Karpas-422 (cell line): Measurements from ENCODE around the gene SPRYD3. TPM values are rescaled to one million over a fixed set of nuclear protein-coding genes. Genes with fewer than 3 reads are reported as not detected.

Source experiments
- DNase-seq: peaks from one replicate; pipeline ENCODE4 v3.0.0-alpha.2; 2015
- H2AFZ ChIP-seq: fragments of 200-600 bp; sonication (generic); 2 replicates; pipeline ENCODE4 v1.6.1; 2014; ENCODE audit warnings: antibody characterized with exemption, low read length, mixed read lengths
- H3K27ac ChIP-seq: fragments of 200-600 bp; sonication (generic); 2 replicates; pipeline ENCODE4 v1.5.1; 2014; ENCODE audit warnings: mild to moderate bottlenecking, low read length, moderate library complexity
- H3K27me3 ChIP-seq: fragments of 200-600 bp; sonication (generic); 2 replicates; pipeline ENCODE4 v1.6.1; 2014; ENCODE audit warnings: low read length, mixed read lengths
- H3K36me3 ChIP-seq: fragments of 200-600 bp; sonication (generic); 2 replicates; pipeline ENCODE4 v1.6.1; 2014; ENCODE audit warnings: low read length, mixed read lengths; ENCODE audit not compliant: insufficient read depth
- H3K4me1 ChIP-seq: fragments of 200-600 bp; sonication (generic); 2 replicates; pipeline ENCODE4 v1.6.1; 2014; ENCODE audit warnings: mild to moderate bottlenecking, low read length, mixed read lengths
- H3K4me2 ChIP-seq: fragments of 200-600 bp; sonication (generic); 2 replicates; pipeline ENCODE4 v1.6.1; 2014; ENCODE audit warnings: low read length, low read depth, mild to moderate bottlenecking; ENCODE audit not compliant: poor library complexity, severe bottlenecking
- H3K4me3 ChIP-seq: fragments of 200-600 bp; sonication (generic); 2 replicates; pipeline ENCODE4 v1.5.1; 2014; ENCODE audit warnings: mild to moderate bottlenecking, antibody characterized with exemption, low read length, mixed read lengths
- H3K79me2 ChIP-seq: fragments of 200-600 bp; sonication (generic); 2 replicates; pipeline ENCODE4 v1.6.1; 2014; ENCODE audit warnings: mild to moderate bottlenecking, low read length, mixed read lengths
- H3K9ac ChIP-seq: fragments of 200-600 bp; sonication (generic); 2 replicates; pipeline ENCODE4 v1.6.0; 2014; ENCODE audit warnings: low read length
- H3K9me2 ChIP-seq: fragments of 200-600 bp; sonication (generic), shearing (Covaris generic); replicated peaks from 2 replicates; pipeline ENCODE4 v1.6.0; 2014; ENCODE audit warnings: mild to moderate bottlenecking, low read length, moderate library complexity; ENCODE audit not compliant: insufficient read depth
- H3K9me3 ChIP-seq: fragments of 300-700, 200-600 bp; sonication (generic); 2 replicates; pipeline ENCODE4 v1.6.1; 2014; ENCODE audit warnings: low read length, mixed read lengths
- H4K20me1 ChIP-seq: fragments of 200-600 bp; sonication (generic); 2 replicates; pipeline ENCODE4 v1.6.1; 2014; ENCODE audit warnings: mild to moderate bottlenecking, antibody characterized with exemption, low read length, low read depth; ENCODE audit not compliant: insufficient read depth
- total RNA-seq: library from RNA; depleted of rRNA; stranded (reverse); fragments of >200 nt; shearing (Covaris generic); gene quantifications from 2 replicates; pipeline ENCODE4 v1.2.3, GENCODE V29; 2014; ENCODE audit warnings: low replicate concordance

Gene SPRYD3
- total RNA-seq, 1 experiment from 2014 or later: 11.1 TPM

GRCh38 chr12:53103860-53104305 is 24.7 kb upstream of the SPRYD3 start:
- Histone ChIP-seq H3K4me3 (no peak overlapping the region), H3K27ac (no peak overlapping the region), H3K36me3 (no peaks in the 10 kb centered on the region)

GRCh38 chr12:53102883-53103807 is 24.0 kb upstream of the SPRYD3 start, which contains the start of gene SOAT2:
SOAT2 (plus strand) TSS chr12:53103486; CDS start chr12:53103578, 92 bp downstream.
- no peak within 1 kb of the TSS for H3K9ac ChIP-seq
- H3K4me3 ChIP-seq: no peak within 1 kb of the TSS
- peaks cover 15% of the 10 kb centered on the region for H3K4me1 ChIP-seq

More at GRCh38 chr12:53103860-53104305, 24.7 kb upstream of the SPRYD3 start:
- no peaks in the 10 kb centered on the region for H3K79me2 ChIP-seq
- H4K20me1 ChIP-seq: no peaks in the 10 kb centered on the region
- no peaks in the 10 kb centered on the region for H3K27me3 ChIP-seq
- H3K4me1 ChIP-seq: peaks cover 7% of the 10 kb centered on the region; the same call in 1 of the 2 replicates
- no peaks in the 10 kb centered on the region for H3K9me3 ChIP-seq
- no peak overlapping the region for H3K9ac ChIP-seq
- H2AFZ ChIP-seq: no peak overlapping the region
- no peak for DNase-seq
- no peaks in the 10 kb centered on the region for H3K9me2 ChIP-seq
- H3K4me2 ChIP-seq: no peak overlapping the region

GRCh38 chr12:53101931-53102781 is 23.0 kb upstream of the SPRYD3 start:
- Histone ChIP-seq H4K20me1 (no peaks in the 10 kb centered on the region), H3K27ac (no peak overlapping the region), H3K4me2 (no peak overlapping the region), H2AFZ (no peak overlapping the region), H3K4me1 (peaks cover 25% of the 10 kb centered on the region), H3K4me3 (no peak overlapping the region), H3K9me3 (no peaks in the 10 kb centered on the region), H3K79me2 (no peaks in the 10 kb centered on the region), H3K9ac (no peak overlapping the region), H3K36me3 (no peaks in the 10 kb centered on the region), H3K9me2 (no peaks in the 10 kb centered on the region), H3K27me3 (0 out of 2 replicates have a peak, but pooled peaks cover 3% of the 10 kb centered on the region)
- no peak for DNase-seq

More at GRCh38 chr12:53102883-53103807, 24.0 kb upstream of the SPRYD3 start, which contains the start of gene SOAT2:
- Histone ChIP-seq H3K4me2 (no peak within 1 kb of the TSS), H4K20me1 (no peaks in the 10 kb centered on the region), H3K27ac (no peak within 1 kb of the TSS), H3K9me3 (no peaks in the 10 kb centered on the region), H3K36me3 (no peaks in the 10 kb centered on the region), H3K79me2 (no peaks in the 10 kb centered on the region), H2AFZ (no peak within 1 kb of the TSS), H3K27me3 (0 out of 2 replicates have a peak, but pooled peaks cover 2% of the 10 kb centered on the region), H3K9me2 (no peaks in the 10 kb centered on the region)
- no peak for DNase-seq

GRCh38 chr12:53101266-53101665 is 22.1 kb upstream of the SPRYD3 start:
- Histone ChIP-seq H3K79me2 (no peaks in the 10 kb centered on the region), H2AFZ (no peak overlapping the region), H3K9me2 (no peaks in the 10 kb centered on the region), H3K36me3 (no peaks in the 10 kb centered on the region), H3K4me3 (no peak overlapping the region), H3K9me3 (no peaks in the 10 kb centered on the region), H3K9ac (no peak overlapping the region), H3K27ac (no peak overlapping the region), H4K20me1 (no peaks in the 10 kb centered on the region), H3K27me3 (0 out of 2 replicates have a peak, but pooled peaks cover 3% of the 10 kb centered on the region), H3K4me1 (peaks cover 26% of the 10 kb centered on the region), H3K4me2 (no peak overlapping the region)
- DNase-seq: no peak

GRCh38 chr12:53100466-53101151 is 21.4 kb upstream of the SPRYD3 start:
- peaks cover 26% of the 10 kb centered on the region for H3K4me1 ChIP-seq
- no peaks in the 10 kb centered on the region for H3K79me2 ChIP-seq
- H2AFZ ChIP-seq: no peak overlapping the region
- H3K9me3 ChIP-seq: no peaks in the 10 kb centered on the region
- H3K9ac ChIP-seq: no peak overlapping the region
- 0 out of 2 replicates have a peak, but pooled peaks cover 3% of the 10 kb centered on the region for H3K27me3 ChIP-seq
- no peak overlapping the region for H3K27ac ChIP-seq
- H3K4me2 ChIP-seq: no peak overlapping the region
- no peaks in the 10 kb centered on the region for H3K9me2 ChIP-seq
- no peak overlapping the region for H3K4me3 ChIP-seq
- no peaks in the 10 kb centered on the region for H4K20me1 ChIP-seq
- DNase-seq: no peak
- H3K36me3 ChIP-seq: no peaks in the 10 kb centered on the region

- DNase-seq: peak; percentile 92
- Histone ChIP-seq H3K9me2 (no peaks in the 10 kb centered on the region), H3K9me3 (no peaks in the 10 kb centered on the region), H3K4me1 (peaks cover 26% of the 10 kb centered on the region), H3K79me2 (no peaks in the 10 kb centered on the region), H3K4me3 (no peak overlapping the region), H3K4me2 (no peak overlapping the region), H3K36me3 (no peaks in the 10 kb centered on the region), H3K27me3 (0 out of 2 replicates have a peak, but pooled peaks cover 3% of the 10 kb centered on the region), H2AFZ (no peak overlapping the region), H3K9ac (no peak overlapping the region), H3K27ac (no peak overlapping the region), H4K20me1 (no peaks in the 10 kb centered on the region)
Measured at GRCh38 chr12:53099071-53099882, 20.1 kb upstream of the SPRYD3 start.

- no peak for DNase-seq
- Histone ChIP-seq H3K4me3 (peak overlapping the region; percentile 68), H3K27ac (no peak overlapping the region), H2AFZ (peak overlapping the region; percentile 96), H3K36me3 (no peaks in the 10 kb centered on the region), H3K27me3 (0 out of 2 replicates have a peak, but pooled peaks cover 3% of the 10 kb centered on the region), H3K9me2 (no peaks in the 10 kb centered on the region), H4K20me1 (no peaks in the 10 kb centered on the region), H3K9ac (peak overlapping the region; percentile 69), H3K9me3 (no peaks in the 10 kb centered on the region), H3K79me2 (no peaks in the 10 kb centered on the region), H3K4me1 (peaks cover 26% of the 10 kb centered on the region), H3K4me2 (peak overlapping the region; percentile 76)
Measured at GRCh38 chr12:53098354-53098981, 19.3 kb upstream of the SPRYD3 start.
